ENCODE measurements around the gene TRIM14.
"Not testable (repeated sequence)": the region's sequence is repeated elsewhere in the genome, so short reads cannot be mapped to it uniquely, and the experiment has no call there.

Gene TRIM14

DNA sequence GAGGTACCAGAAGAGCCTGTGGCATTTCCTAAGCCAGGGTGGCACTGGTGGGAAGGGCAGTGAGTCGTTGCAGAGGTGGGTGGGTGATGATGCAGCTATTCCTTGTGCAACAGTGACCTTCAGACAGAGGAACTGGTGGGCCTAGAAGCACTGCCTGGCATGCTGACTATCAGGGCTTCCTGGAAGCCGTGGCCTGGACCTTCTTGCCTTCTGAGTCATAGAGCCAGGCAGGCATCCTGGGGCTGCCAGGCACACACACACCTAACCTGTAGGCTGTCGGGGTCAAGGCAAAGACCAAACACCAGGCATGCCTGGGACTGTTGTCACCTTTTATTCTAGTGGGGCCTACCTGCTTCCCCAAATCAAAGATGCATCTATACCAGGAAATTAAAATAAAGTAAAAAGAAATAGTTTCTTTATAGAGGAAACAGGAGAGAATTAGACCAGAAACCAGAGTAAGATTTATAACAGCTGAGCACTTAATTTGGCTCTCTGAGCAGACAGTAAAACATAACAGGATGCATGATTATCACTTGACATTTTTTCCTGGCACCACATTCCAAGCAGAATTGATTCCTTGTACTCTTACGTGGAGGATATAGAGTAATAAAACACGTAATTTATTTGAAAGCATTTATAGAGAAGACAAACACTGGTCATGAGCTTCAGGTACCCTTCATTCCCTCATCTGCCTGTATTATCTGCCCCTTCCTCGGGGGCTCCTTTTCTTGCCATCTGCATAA is 37.4 kb downstream of the TRIM14 start:
- no peak for DNase-seq

DNA sequence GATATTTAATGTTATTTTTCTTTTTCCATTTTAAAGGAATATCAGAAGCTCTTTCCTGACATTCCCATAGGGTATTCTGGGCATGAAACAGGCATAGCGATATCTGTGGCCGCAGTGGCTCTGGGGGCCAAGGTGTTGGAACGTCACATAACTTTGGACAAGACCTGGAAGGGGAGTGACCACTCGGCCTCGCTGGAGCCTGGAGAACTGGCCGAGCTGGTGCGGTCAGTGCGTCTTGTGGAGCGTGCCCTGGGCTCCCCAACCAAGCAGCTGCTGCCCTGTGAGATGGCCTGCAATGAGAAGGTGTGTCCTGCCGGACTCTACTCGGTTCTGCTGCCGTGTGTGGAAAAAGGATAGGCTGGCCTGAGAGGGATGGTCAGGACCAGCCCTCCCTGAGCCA is 38.2 kb downstream of the TRIM14 start:
- DNase-seq: no peak

DNA sequence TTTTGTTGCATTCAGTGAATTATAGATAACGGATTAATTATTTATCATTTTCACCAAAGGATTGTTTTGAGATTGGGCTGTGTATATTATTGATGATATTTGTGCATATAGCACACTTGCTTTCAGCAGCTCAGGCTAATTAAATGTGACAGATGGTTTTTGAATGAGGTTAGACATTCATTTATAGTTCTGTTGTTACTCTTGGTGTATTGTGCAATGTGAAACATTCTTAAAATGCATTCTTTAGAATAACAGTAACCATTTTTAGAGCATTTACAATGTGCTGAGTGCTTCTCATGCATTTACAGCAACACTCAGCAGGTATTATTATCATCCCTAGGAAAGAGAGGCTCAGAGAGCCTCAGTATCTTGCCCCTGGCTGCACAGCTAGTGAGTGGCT is 38.7 kb downstream of the TRIM14 start:
- no peak for DNase-seq

DNA sequence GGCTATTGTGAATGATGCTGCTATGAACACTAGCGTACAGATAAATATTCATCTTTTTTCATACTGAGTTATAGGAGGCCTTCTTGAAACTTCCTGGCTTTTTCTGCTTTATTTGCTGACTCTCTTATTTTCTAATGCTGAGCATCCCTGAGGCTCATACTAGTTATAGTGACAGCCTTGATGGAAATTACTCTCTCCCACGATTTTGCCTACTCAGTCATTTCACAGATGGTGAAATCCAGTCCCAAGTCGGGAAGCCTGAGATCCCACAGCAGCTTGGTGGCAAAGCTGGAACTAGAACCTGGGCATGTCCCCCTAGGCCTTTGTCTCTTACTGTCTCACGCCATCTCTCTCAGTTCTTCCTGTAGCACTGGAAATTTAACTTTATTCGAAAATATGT is 40.1 kb downstream of the TRIM14 start:
- DNase-seq: no peak

DNA sequence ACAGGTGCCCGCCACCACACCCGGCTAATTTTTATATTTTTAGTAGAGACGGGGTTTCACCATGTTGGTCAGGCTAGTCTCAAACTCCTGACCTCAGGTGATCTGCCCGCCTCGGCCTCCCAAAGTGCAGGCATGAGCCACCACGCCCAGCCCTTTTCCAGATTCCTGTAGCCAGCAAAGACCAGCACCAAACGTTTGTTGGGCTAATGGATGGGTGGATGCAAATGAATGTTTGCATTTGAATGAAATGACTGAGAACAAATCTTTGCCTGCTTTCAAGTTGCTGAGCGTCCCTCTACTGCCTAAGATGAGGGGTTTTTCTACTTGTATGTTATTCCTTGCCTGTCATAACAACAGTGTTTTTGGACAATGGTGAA is 42.5 kb downstream of the TRIM14 start:
- DNase-seq: not testable (repeated sequence)

DNA sequence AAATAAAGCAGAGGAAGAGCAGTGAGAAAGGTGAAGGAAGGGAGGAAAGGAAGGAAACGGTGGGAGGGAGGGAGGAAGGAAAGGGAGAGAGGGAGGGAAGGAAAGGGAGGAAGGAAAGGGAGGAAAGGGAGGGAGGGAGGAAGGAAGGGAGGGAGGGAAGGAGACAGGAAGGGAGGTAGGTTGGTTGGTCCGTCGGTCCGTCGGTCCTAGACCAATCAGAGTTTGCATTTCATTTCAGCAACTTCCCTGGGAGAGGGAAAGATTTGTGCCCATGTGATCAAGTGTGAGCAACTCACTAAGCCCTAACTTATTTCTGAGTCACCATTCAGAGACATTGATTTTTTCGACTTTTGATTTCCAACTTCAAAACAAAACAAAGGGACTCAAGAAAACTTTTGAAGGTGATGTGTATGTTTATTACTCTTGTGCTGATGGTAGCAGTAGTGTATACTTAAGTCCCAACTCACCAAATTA is 43.7 kb downstream of the TRIM14 start:
- DNase-seq: no peak

DNA sequence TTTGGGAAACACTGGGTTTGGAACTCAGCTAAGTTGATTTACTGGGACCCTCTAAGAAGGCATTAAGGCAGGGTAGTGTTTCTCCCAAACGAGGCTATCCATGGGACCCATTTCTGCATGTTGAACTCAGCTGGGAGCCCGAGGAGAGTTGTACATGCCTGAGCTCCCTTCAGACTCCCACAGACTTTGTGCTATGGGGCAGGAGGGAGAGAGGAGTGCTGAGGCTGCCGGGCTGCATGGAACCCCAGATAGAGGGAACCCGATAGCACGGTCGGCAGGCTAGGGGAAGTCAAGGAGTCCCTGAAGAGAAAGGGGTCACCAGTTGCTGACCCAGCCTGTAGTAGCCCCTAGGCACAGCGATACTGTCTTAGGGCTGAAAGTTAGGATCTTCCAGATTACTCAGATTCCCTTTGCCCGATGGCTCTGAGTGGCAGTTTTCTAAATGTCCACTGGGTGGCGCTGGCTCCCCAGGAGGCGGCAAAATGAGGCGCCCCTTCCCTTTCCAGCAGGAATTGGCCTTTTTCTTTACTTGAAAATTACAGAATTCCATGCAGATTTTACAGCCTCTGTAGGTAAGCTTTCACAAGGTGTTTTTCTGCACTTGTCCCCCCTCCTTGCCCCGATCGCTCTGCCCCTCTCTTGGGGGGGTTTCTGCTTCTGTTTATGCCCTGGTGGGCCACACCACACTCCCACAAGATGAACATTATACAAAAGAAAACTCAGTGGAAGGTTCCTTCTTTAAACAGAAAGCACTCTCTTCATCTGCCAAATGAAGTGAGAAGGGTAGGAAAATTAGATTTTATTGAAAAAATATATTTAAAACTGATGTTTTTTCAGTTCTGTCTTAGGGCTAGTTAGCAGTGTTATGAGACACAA is 44.7 kb downstream of the TRIM14 start:
- DNase-seq: peak; percentile 62

DNA sequence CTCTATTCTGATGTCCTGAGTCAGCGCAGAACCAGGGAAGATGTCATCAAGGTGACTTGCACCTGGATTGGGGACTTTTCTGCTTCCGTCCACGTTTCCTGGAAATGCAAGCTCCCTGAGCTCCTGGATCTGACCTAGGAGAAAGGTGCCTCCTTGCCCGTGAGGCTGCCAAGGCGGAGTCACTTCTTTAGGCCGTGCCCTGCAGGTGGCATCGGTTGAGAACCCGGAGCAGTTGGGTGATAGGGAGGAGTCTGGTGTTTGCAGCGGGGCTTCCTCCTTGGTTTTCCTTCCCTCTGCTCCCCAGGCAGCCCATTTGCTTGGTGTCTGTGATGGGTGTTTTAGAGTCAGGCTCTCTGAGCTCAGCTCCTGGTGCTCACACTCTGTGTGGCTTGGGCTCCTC is 47.3 kb downstream of the TRIM14 start:
- no peak for DNase-seq

DNA sequence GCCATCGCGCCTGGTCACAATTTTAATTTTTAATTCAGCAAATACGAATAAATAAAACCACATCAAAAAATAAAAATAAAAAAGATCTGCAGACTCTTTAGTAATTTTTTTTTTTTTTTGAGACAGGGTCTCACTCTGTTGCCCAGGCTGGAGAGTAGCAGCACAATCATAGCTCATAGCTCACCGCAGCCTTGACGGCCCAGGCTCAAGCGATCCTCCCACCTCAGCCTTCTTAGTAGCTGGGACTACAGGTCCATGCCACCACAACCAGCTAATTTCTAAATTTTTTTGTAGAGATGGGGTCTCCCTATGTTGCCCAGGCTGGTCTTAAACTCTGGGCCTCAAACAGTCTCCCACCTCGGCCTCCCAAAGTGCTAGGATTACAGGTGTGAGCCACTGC is 48.3 kb downstream of the TRIM14 start:
- no peak for DNase-seq

DNA sequence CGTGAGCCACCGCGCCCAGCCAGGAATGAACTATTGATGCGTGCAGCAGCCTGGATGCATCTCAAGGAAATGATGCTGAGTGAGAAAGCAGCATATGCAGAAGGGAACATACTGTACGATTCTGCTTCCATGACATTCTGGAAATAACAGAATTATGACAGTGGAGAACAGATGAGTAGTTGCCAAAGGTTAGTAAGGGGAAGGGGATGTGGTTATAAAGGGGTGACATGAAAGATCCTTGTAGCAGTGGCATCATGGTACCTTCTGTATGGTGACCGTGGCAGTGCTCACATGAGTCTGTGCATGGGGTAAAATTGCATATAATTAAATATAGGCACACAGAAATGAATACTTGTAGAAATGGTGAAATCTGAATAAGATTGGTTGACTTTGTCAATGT is 49.5 kb downstream of the TRIM14 start:
- DNase-seq: no peak

DNA sequence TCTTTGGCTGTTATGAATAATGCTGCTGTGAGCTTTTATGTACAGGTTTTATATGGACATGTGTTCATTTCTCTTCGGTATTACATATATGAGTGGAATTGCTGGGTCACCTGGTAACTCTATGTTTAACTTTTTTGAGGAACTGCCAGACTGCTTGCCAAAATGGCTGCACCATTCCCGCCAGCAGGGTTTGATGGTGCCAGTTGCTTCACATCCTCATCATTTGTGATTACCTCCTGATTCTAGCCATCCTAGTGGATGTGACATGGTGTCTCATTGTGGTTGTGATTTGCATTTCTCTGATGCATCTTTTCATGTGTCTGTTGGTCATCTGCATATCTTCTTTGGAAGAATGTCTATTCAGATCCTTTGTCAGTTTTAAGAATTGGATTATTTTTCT is 51.8 kb downstream of the TRIM14 start:
- DNase-seq: no peak

DNA sequence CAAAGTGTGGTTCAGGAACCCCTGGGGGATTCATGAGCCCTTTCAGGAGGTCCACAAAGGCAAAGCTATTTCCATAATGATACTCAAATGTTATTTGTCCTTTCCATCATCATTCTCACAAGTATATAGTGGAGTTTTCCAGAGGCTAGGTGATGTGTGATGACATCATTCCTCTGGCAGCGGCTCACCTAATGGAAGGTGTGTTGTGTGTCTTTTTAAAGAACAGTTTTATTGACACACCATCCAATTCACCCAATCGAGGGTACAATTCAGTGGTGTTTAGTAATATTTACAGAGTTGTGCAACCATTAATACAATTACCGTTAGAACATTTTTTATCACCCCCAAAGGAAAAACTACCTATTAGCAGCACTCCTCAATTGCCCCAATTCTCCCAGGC is 52.8 kb downstream of the TRIM14 start:
- DNase-seq: no peak

DNA sequence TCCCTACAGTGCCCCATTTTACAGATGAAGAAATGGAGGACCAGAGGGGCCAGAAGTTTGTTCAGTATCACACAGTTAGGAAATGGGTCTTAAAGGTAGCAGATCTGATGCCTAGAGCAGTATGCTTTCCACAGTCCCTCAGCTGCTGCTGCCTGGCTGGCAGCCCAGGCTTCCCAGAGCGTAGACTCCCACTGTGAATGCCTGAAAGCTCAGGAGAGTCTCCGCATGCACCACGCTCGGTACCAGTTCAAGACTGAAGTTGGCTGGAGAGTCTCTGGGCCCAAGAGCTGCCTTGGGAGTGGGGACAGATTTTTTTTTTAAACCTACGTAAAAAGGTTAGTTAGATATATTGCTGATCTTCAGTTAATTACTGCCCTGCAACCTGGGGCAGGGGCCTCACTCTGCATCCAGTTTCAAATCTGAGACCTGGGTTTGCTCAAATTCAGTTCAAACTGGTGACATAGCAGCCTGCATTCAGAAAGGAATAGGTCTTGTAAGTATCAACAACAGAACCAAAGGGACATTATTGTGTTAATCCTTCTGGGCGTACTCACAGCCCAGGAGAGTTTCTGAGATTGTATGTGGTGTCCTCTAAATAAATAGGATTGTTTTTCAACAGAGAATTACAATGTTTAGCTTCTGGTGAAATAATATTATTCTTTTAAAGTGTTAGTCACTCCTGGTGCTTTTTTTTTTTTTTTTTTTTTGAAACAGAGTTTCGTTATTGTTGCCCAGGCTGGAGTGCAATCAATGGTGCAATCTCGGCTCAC is 54.2 kb downstream of the TRIM14 start:
- DNase-seq: no peak

DNA sequence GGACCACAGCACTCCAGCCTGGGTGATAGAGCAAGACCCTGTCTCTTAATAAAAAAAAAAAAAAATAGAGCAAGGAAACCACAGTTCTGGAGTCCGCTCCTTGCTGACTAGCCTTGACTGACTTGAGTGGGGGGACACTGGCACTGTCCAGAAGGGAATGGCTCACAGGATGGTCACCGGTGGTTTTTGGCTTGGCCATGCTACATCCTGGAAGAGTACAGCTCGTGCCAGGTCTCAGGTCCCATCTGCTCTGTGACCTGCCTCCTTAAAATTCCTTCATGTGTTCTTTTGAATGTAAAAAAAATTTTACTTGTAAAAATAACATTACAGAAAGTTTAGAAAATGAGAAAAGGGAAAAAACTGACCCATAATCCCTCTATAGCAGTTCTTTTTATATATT is 56.9 kb downstream of the TRIM14 start:
- DNase-seq: no peak

DNA sequence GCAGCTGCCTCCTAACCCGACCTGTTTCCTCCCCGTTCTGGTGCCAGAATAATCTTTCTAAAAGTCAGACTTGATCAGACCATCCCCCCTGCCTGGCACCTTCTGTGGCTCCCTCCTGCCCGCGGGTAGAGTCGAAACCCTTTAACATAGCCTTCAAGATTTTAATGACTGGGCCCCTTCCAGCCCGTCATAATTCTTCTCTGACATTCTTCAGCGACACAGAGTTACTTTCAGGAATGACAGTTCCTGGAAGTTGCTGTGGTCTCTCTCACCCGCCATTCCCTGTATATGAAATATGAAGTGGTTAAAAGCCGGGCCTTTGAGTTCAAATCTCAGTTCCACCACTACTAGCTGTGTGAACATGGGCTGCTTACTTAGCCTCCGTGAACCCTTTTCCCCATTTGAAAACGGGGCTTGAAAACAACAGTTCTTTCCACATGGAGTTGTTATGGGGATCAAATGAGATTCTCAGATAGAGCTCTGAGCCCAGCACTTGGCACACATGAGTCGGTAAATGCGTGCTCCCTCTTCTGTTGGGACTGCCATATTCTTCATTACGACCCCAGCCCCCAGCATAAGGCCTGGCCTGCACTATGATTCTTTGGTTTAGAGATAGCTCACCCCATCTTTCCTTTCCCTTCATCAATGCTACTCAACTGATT is 61.8 kb downstream of the TRIM14 start:
- no peak for DNase-seq

DNA sequence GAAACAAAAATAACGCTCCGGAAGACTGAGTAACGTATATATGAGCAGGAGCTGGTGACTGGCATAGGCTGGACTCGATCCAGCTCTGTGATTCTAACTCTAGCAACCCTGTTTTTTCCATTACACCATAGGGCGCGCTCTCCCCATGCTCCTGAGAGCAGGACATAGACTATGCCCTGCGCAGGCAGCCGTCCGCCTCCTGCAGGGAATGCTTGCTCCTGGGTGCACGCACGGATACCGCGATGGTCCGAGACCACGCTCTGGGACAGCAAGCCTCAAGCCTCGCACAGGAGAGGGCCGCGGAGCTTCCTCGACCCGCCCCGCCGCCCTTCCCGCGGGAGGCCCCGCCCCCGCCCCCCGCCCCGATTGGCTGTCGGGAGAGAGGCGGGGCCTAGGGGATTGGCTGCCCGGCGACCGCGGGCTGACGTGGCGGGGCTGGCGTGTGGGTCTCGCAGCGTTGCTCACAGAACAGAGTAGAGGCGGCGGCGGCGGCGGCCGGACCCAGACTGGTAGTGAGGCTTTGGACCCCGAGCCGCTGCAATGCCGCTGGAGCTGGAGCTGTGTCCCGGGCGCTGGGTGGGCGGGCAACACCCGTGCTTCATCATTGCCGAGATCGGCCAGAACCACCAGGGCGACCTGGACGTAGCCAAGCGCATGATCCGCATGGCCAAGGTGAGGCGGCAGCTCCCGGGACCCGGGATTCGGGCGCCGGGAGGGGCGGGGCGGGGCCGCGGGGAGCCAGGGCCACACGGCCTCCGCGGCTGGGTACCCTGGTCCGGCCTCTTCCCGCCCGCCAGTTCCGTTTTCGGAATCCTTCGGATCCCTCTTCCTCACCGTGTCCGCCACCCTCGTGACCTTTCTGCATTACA is 62.5 kb downstream of the TRIM14 start, which contains the start of gene NANS:
TSS of gene NANS (plus strand) at position 464 of the 869 bp plus-strand sequence. CDS start at position 541, 77 bp downstream.
- DNase-seq: peak; percentile 96

DNA sequence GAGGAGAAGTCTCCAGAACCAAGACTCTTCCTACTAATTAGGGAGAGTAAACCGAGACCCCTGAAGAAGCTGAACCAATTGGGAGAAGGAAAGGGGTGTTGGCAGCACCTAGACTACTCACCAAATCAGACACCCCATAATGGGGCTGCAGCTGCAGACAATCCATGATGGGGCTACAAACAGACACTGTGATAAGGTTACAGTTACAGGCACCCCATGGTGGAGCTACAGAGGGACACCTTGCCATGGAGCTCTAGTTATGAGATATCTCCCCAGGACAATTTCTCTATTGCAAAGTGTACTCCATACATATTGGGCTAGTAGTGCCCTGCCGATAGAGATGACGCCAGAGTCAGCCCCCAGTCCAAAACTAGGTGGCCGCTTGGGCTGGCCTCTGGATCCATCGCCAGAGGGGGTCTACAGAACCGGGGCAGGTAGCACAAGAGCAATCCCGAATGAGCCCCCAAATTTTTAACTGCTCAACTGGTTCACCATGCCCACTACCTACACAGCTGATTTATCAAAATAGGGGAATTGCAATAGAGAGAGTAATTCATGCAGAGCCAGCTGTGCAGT is 64.6 kb downstream of the TRIM14 start:
- no peak for DNase-seq

DNA sequence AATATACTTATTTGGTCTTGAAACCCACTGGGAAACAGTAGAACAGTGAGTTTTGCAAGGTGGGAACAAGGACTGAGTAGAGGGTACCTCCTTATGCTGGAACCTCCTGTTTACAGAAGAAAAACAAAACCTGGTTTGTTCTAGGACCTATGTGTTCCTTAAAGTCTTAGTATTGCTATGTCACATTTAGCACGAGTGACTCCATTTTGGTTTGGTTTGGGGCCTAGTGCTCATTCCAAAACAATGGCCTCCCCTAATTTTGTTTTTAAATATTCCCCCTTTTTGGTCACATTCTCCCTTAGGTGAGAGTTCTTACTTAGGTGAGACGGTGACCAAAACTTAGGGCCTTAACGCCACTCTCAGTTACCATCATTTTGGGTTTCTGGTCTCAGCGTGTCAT is 68.7 kb downstream of the TRIM14 start:
- DNase-seq: no peak

DNA sequence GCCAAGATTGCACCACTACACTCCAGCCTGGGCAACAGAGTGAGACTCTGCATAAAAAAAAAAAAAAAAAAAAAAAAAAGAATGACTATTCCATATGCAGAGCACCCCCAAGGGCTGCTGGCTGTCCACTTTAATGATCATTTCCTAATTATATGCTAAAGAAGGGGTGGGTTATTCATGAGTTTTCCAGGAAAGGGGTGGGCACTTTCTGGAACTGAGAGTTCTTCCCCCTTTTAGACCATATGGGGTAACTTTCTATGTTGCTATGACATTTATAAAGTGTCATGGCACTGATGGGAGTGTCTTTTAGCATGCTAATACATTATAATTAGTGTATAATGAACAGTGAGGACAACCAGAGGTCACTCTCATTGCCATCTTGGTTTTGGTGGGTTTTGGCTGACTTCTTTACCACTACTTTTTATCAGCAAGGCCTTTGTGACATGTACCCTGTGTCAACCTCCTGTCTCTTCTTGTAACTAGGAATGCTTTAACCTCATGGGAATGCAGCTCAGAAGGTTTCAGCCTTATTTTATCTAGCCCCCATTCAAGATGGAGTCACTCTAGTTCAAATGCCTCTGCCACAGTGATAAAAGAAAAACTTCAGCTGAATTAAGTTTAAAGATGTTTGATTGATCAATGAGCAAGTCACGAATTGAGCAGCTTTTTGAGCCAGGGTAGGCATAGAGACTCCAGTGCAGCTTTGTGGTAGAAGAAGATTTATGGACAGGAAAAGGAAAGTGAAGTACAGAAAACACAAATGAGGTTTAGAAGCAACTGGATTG is 69.5 kb downstream of the TRIM14 start:
- DNase-seq: no peak

DNA sequence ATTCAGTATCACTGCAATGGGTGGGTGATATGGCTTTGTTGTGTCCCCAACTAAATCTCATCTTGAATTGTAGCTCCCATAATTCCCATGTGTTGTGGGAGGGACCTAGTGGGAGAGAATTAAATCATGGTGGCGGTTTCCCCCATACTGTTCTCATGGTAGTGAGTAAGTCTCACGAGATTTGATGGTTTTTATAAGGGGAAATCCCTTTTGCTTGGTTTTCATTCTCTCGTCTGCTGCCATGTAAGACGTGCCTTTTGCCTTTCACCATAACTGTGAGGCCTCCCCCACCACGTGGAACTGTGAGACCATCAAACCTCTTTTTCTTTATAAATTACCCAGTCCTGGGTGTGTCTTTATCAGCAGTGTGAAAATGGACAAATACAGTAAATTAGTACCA is 72.0 kb downstream of the TRIM14 start:
- no peak for DNase-seq

DNA sequence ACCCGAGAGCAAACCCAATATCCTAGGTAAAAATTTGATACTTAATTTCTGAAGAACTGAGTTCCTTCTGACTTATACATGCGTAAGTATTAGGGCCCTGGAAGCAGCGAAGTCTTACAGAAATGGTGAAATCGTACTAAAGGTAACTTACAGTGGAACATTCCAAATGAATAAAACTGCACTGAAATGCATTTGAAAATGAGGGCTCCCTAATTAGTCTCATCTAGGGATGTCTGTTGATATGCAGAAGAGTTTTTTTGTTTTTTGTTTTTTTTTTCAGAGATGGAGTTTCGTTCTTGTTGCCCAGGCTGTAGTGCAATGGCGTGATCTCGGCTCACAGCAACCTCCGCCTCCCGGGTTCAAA is 72.9 kb downstream of the TRIM14 start:
- no peak for DNase-seq
